Measurements from ENCODE around the gene NANS.

Gene NANS

GRCh38 chr9:98056269-98057137, at the start of gene NANS:
TSS of gene NANS (plus strand) at chr9:98056732. CDS start at chr9:98056809, 77 bp downstream.
- peaks cover 5% of the 10 kb centered on the region for H3K4me1 ChIP-seq (ENCODE audit: insufficient read depth, low read length)
- peak within 1 kb of the TSS; percentile 88 for H3K27ac ChIP-seq (ENCODE audit: low read depth, low read length)
- H3K9ac ChIP-seq (ENCODE audit: low read length): peak within 1 kb of the TSS; percentile 85
- H3K9me3 ChIP-seq (ENCODE audit: low read length): no peaks in the 10 kb centered on the region
- H3K36me3 ChIP-seq (ENCODE audit: insufficient read depth, low read length): peaks cover 6% of the 10 kb centered on the region
- no peaks in the 10 kb centered on the region for H3K27me3 ChIP-seq (ENCODE audit: control insufficient read depth in 1 of 2, insufficient read depth in 2 of 2, low read length in 2 of 2)
- peak within 1 kb of the TSS; percentile 82 to 84 for H3K4me3 ChIP-seq (ENCODE audit: low read depth in 1 of 2, low read length in 2 of 2)

- Histone ChIP-seq H3K9me3 (ENCODE audit: low read length) (no peaks in the 10 kb centered on the region), H3K4me3 (ENCODE audit: low read depth in 1 of 2, low read length in 2 of 2) (no peak overlapping the region), H3K4me1 (ENCODE audit: insufficient read depth, low read length) (peaks cover 14% of the 10 kb centered on the region), H3K27ac (ENCODE audit: low read depth, low read length) (no peak overlapping the region), H3K9ac (ENCODE audit: low read length) (no peak overlapping the region), H3K27me3 (ENCODE audit: control insufficient read depth in 1 of 2, insufficient read depth in 2 of 2, low read length in 2 of 2) (no peaks in the 10 kb centered on the region), H3K36me3 (ENCODE audit: insufficient read depth, low read length) (peaks cover 73% of the 10 kb centered on the region)
Measured at GRCh38 chr9:98007251-98007928, 49.1 kb upstream of the NANS start.

- peaks cover 3% of the 10 kb centered on the region for H3K4me1 ChIP-seq (ENCODE audit: insufficient read depth, low read length)
- no peaks in the 10 kb centered on the region for H3K27me3 ChIP-seq (ENCODE audit: control insufficient read depth in 1 of 2, insufficient read depth in 2 of 2, low read length in 2 of 2)
- H3K36me3 ChIP-seq (ENCODE audit: insufficient read depth, low read length): peaks cover 86% of the 10 kb centered on the region
- H3K9me3 ChIP-seq (ENCODE audit: low read length): no peaks in the 10 kb centered on the region
- H3K9ac ChIP-seq (ENCODE audit: low read length): no peak overlapping the region
- no peak overlapping the region for H3K4me3 ChIP-seq (ENCODE audit: low read depth in 1 of 2, low read length in 2 of 2)
- H3K27ac ChIP-seq (ENCODE audit: low read depth, low read length): no peak overlapping the region
Measured at GRCh38 chr9:98008764-98009163, 47.8 kb upstream of the NANS start.

- Histone ChIP-seq H3K9ac (ENCODE audit: low read length) (no peak overlapping the region), H3K27me3 (ENCODE audit: control insufficient read depth in 1 of 2, insufficient read depth in 2 of 2, low read length in 2 of 2) (no peaks in the 10 kb centered on the region), H3K4me3 (ENCODE audit: low read depth in 1 of 2, low read length in 2 of 2) (no peak overlapping the region), H3K4me1 (ENCODE audit: insufficient read depth, low read length) (no peaks in the 10 kb centered on the region), H3K9me3 (ENCODE audit: low read length) (no peaks in the 10 kb centered on the region), H3K36me3 (ENCODE audit: insufficient read depth, low read length) (peaks cover 89% of the 10 kb centered on the region), H3K27ac (ENCODE audit: low read depth, low read length) (no peak overlapping the region)
Measured at GRCh38 chr9:98009437-98009836, 47.1 kb upstream of the NANS start.

- Histone ChIP-seq H3K4me1 (ENCODE audit: insufficient read depth, low read length) (no peaks in the 10 kb centered on the region), H3K4me3 (ENCODE audit: low read depth in 1 of 2, low read length in 2 of 2) (no peak overlapping the region), H3K27ac (ENCODE audit: low read depth, low read length) (no peak overlapping the region), H3K36me3 (ENCODE audit: insufficient read depth, low read length) (peaks cover 91% of the 10 kb centered on the region), H3K9ac (ENCODE audit: low read length) (no peak overlapping the region), H3K9me3 (ENCODE audit: low read length) (no peaks in the 10 kb centered on the region), H3K27me3 (ENCODE audit: control insufficient read depth in 1 of 2, insufficient read depth in 2 of 2, low read length in 2 of 2) (no peaks in the 10 kb centered on the region)
Measured at GRCh38 chr9:98009936-98010335, 46.6 kb upstream of the NANS start.

GRCh38 chr9:98010445-98010844, 46.1 kb upstream of the NANS start:
- H3K36me3 ChIP-seq (ENCODE audit: insufficient read depth, low read length): peaks cover 91% of the 10 kb centered on the region
- H3K9me3 ChIP-seq (ENCODE audit: low read length): no peaks in the 10 kb centered on the region
- H3K4me3 ChIP-seq (ENCODE audit: low read depth in 1 of 2, low read length in 2 of 2): no peak overlapping the region
- no peak overlapping the region for H3K9ac ChIP-seq (ENCODE audit: low read length)
- H3K27me3 ChIP-seq (ENCODE audit: control insufficient read depth in 1 of 2, insufficient read depth in 2 of 2, low read length in 2 of 2): no peaks in the 10 kb centered on the region
- H3K27ac ChIP-seq (ENCODE audit: low read depth, low read length): no peak overlapping the region
- no peaks in the 10 kb centered on the region for H3K4me1 ChIP-seq (ENCODE audit: insufficient read depth, low read length)

GRCh38 chr9:98011122-98011521, 45.4 kb upstream of the NANS start:
- no peak overlapping the region for H3K9ac ChIP-seq (ENCODE audit: low read length)
- H3K4me1 ChIP-seq (ENCODE audit: insufficient read depth, low read length): no peaks in the 10 kb centered on the region
- H3K4me3 ChIP-seq (ENCODE audit: low read depth in 1 of 2, low read length in 2 of 2): no peak overlapping the region
- H3K9me3 ChIP-seq (ENCODE audit: low read length): no peaks in the 10 kb centered on the region
- H3K27me3 ChIP-seq (ENCODE audit: control insufficient read depth in 1 of 2, insufficient read depth in 2 of 2, low read length in 2 of 2): no peaks in the 10 kb centered on the region
- H3K27ac ChIP-seq (ENCODE audit: low read depth, low read length): no peak overlapping the region
- H3K36me3 ChIP-seq (ENCODE audit: insufficient read depth, low read length): peaks cover 88% of the 10 kb centered on the region

GRCh38 chr9:98016137-98016680, 40.3 kb upstream of the NANS start:
- H3K27ac ChIP-seq (ENCODE audit: low read depth, low read length): no peak overlapping the region
- no peaks in the 10 kb centered on the region for H3K9me3 ChIP-seq (ENCODE audit: low read length)
- no peaks in the 10 kb centered on the region for H3K4me1 ChIP-seq (ENCODE audit: insufficient read depth, low read length)
- no peak overlapping the region for H3K9ac ChIP-seq (ENCODE audit: low read length)
- H3K27me3 ChIP-seq (ENCODE audit: control insufficient read depth in 1 of 2, insufficient read depth in 2 of 2, low read length in 2 of 2): no peaks in the 10 kb centered on the region
- peaks cover 70% of the 10 kb centered on the region for H3K36me3 ChIP-seq (ENCODE audit: insufficient read depth, low read length)
- no peak overlapping the region for H3K4me3 ChIP-seq (ENCODE audit: low read depth in 1 of 2, low read length in 2 of 2)

GRCh38 chr9:98017306-98017705, 39.2 kb upstream of the NANS start:
- Histone ChIP-seq H3K36me3 (ENCODE audit: insufficient read depth, low read length) (peaks cover 65% of the 10 kb centered on the region), H3K4me1 (ENCODE audit: insufficient read depth, low read length) (no peaks in the 10 kb centered on the region), H3K4me3 (ENCODE audit: low read depth in 1 of 2, low read length in 2 of 2) (no peak overlapping the region), H3K27me3 (ENCODE audit: control insufficient read depth in 1 of 2, insufficient read depth in 2 of 2, low read length in 2 of 2) (no peaks in the 10 kb centered on the region), H3K9me3 (ENCODE audit: low read length) (no peaks in the 10 kb centered on the region), H3K9ac (ENCODE audit: low read length) (no peak overlapping the region), H3K27ac (ENCODE audit: low read depth, low read length) (no peak overlapping the region)

GRCh38 chr9:98018347-98018746, 38.2 kb upstream of the NANS start:
- Histone ChIP-seq H3K9me3 (ENCODE audit: low read length) (no peaks in the 10 kb centered on the region), H3K4me3 (ENCODE audit: low read depth in 1 of 2, low read length in 2 of 2) (no peak overlapping the region), H3K36me3 (ENCODE audit: insufficient read depth, low read length) (peaks cover 55% of the 10 kb centered on the region), H3K4me1 (ENCODE audit: insufficient read depth, low read length) (no peaks in the 10 kb centered on the region), H3K27me3 (ENCODE audit: control insufficient read depth in 1 of 2, insufficient read depth in 2 of 2, low read length in 2 of 2) (no peaks in the 10 kb centered on the region), H3K9ac (ENCODE audit: low read length) (no peak overlapping the region), H3K27ac (ENCODE audit: low read depth, low read length) (no peak overlapping the region)

GRCh38 chr9:98019098-98019497, 37.4 kb upstream of the NANS start:
- no peak overlapping the region for H3K4me3 ChIP-seq (ENCODE audit: low read depth in 1 of 2, low read length in 2 of 2)
- no peaks in the 10 kb centered on the region for H3K4me1 ChIP-seq (ENCODE audit: insufficient read depth, low read length)
- no peak overlapping the region for H3K27ac ChIP-seq (ENCODE audit: low read depth, low read length)
- no peak overlapping the region for H3K9ac ChIP-seq (ENCODE audit: low read length)
- H3K9me3 ChIP-seq (ENCODE audit: low read length): no peaks in the 10 kb centered on the region
- peaks cover 50% of the 10 kb centered on the region for H3K36me3 ChIP-seq (ENCODE audit: insufficient read depth, low read length)
- no peaks in the 10 kb centered on the region for H3K27me3 ChIP-seq (ENCODE audit: control insufficient read depth in 1 of 2, insufficient read depth in 2 of 2, low read length in 2 of 2)
